ENCODE data around the gene PCDHGB2.
"Not testable (repeated sequence)": the region's sequence is repeated elsewhere in the genome, so short reads cannot be mapped to it uniquely, and the experiment has no call there.

The PCDHGB2 gene

DNA sequence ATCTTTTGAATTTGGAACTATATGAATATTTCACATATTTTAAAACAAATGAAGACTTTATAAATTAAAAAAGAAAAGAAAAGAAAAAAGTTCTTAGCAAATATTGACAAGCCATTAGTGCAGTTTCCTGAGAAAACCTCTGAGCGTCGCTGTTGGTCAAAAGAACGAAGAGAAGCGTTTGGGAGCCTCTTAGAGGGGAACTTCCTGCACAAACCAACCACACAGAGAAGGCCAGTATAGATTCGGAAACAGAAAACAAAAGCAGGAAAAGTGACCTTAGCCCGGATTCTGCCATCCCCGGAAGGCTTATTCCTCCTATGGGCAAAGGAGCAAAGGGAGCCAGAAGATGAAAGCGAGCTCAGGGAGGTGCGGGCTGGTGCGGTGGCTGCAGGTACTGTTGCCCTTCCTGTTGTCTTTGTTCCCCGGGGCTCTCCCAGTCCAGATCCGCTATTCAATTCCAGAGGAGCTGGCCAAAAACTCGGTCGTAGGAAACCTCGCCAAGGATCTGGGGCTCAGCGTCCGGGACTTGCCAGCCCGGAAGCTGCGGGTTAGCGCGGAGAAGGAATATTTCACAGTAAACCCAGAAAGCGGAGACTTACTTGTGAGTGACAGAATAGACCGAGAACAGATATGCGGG is at the start of gene PCDHGB2:
PCDHGB2 (plus strand) TSS at position 205 of the 637 bp plus-strand sequence; CDS start at position 347, 142 bp downstream.
- DNase-seq = peak; percentile 63

DNA sequence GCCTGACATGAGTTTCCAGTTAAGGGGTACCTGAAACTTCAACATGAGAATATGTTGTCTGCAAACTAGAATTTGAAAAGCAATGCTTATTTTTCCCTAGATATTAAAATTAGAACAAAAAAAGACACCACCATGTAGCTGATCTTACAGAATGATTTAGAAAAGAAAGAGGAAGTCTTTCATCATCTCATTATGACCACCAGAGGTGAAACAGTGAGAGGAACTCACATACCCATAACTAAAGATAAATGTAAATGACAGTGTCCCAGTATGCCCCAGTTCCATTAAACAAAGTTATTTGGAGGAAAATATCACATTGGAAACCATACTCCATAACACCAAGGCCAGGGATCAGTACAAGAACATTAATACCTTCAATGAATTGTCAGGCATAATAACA is 46.1 kb upstream of the PCDHGB2 start:
- DNase-seq = no peak

DNA sequence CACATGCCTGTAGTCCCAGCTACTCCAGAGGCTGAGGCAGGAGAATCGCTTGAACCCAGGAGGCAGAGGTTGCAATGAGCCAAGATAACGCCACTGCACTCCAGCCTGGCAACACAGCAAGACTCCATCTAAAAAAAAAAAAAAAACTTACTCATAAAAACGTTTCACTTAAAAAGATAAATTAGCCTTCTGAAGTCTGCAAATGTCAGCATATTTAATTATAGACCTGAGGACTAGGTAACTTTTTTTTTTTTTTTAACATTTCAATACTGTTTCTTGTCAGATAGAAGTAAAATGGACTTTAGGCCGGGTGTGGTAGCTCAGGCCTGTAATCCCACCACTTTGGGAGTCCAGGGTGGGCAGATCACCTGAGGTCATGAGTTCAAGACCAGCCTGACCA is 42.8 kb upstream of the PCDHGB2 start:
- DNase-seq = not testable (repeated sequence)

DNA sequence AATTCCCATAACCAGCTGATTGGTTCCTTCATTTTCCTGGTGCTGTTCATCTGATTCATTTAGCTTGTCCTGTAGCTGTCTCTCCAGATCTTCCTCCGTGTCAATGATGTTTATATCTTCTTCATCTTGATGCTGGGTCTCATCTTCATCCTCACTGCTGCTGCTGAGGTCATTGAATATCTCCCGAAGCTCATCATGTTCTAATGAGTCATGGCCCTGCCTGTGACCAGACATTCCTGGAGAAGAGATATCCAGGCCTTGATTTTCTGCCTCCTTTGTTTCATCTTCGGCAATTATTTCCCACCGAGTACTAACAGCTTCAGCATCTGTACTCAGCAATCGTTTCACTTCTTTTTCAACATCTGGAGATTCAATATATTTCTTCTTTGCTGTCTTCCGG is 40.6 kb upstream of the PCDHGB2 start:
- no peak for DNase-seq

DNA sequence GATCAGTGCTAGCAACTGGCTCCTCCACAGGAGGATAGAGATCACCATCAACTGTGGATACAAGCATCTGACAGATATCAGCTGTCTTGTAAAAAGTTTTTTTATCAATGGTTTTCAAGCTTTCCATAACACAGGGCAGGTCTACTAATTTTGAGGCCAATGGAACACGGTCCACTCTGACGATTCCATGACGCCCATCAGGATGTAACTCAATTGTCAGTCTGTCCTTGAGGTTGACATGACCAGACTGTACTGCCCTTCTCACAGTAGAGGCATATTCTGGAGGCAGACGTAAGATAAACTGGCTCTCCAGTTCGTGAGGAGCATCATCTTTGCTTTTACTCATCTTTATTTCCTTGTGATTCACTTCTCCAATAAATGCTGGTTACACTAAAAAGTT is 40.1 kb upstream of the PCDHGB2 start:
- no peak for DNase-seq

DNA sequence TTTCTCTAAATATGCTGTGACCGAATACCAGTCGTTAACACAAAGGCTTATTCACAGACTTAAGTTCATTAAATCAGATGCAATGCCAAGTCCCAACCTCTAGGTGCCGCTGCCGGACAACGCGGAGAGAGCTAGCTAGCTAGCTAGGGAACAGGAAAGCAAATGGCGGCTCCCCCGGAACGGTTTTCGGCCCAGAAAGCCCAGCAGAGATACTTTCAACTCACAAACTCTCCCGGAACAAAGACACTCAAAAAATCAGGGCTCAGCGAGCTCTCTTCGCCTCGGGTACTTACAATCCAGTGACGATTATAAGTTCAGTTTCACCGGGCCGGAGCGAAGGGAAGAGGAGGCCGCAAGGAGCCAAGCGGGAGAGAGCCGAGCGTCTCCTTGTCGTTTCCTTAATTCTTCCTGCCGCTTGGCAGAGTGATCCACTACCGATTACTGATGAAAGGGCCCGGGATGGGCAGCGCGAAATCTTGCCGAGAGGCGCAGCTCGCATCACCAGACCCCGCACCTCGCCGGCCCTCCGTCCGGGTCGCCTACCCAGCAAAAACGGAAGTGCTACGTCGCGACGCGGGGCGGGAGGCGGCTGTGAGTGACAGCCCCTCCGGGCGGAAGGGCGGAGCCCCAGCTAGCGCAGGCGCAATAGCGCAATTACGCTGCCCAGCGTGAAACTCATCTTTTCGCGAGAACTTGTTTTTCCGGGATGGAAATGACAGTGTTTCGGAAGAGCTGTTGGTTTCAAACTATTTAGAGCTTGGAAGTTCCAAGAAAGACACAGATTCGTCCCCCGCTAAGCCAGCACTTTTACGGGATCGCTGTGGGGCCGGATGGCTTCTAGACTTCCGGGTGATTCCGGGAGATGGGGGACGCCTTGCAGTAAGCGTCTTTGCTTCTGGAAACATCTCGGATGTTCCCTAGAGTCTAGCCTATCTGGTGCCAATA is 39.3 kb upstream of the PCDHGB2 start, which contains the start of gene TAF7:
TAF7 (minus strand) TSS at position 560 of the 945 bp plus-strand sequence. CDS start 740 bp downstream, outside the sequence.
- peak; percentile 97 for DNase-seq

DNA sequence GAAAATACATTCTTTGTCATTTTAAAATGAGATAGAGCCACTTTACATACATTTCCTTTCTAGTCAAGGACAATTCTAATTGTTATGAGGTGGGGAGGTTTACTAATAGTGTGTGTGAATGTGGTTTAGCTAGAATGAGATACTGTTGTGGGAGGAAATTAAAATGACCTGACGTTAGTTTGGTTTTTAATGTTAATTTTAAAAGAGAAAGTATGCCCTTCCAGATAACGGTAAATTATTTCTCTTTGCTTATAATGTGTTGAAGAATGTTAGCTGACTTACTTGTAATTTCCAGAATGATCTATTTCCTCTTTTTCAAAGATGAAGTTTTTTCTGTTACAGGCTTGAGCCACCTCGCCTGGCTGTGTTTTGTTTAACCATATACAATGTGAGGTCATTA is 37.5 kb upstream of the PCDHGB2 start:
- no peak for DNase-seq

DNA sequence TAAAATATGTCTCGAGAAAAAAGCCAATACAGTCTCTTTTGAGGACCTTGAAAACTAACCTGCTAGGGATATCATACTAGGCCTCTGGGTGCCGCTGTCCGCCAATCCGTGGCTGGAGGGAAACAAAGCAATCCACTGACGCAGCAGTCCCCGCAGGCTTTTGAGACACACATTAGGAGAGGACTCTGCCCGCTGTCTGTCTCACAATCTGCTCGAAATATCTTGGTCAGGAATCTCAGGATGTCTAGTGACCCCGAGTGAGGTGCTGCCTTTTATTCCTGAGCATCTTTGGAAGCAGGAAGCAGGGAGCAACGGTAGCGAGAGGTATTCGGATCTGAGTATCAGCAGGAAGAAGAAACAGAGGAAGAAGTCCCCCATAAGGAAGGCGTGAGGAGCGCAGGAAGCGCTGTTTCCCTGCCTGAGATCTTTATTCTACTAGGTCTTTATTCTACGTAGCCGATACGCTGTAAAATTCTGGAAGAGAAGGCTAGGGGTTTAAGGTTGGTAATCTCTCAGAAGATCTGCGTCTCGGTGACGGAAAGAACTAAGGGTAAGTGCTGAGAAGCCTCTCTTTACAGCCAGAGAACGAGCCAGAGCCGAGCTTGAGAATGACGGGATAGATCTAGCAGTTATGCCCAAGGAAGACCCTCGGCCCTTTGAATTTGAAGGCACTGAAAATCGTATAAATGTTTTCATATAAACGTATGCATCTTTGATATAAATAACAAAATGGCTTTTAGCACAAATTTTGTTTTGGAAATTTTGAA is 33.5 kb upstream of the PCDHGB2 start:
- peak; percentile 93 for DNase-seq

DNA sequence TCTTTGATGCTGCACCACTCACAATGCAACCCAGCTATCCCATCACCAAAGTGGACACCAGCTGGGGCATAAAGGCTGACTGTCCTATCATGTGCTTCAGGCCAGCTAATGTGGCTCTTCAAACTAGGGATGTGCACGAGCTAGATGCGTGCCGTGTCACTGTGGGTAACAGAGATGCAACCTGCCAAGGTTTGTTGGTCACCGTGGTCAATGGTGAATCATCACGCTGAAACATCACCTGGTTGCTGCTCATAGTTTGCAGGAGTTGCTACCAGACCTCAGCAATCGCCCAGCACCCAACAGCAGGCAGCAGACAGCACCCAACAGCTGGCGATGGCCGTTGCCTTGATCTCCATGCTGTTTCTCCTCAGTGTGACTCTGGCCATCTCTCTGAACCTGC is 31.6 kb upstream of the PCDHGB2 start:
- DNase-seq = no peak

DNA sequence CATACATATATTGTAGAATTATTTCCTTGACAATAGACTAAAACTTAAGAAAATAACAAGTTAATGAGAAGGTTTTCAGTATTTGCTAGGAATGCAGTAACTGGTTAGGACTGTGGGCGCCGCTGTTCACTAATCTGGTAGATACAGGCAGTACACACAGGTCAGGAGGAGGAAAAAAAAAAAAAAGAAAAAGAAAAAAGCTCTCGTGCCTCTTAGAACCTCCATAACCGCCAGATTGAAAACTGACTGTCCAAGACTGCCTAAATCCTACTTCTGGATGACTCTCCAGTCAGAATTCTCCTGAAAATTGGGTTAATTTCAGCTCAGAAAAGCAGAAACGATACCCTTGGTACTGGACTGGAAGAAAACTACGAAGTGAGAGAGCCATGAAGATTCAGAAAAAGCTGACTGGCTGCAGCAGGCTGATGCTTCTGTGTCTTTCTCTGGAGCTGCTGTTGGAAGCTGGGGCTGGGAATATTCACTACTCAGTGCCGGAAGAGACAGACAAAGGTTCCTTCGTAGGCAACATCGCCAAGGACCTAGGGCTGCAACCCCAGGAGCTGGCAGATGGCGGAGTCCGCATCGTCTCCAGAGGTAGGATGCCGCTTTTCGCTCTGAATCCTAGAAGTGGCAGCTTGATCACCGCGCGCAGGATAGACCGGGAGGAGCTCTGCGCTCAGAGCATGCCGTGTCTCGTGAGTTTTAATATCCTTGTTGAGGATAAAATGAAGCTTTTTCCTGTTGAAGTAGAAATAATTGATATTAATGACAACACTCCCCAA is 29.3 kb upstream of the PCDHGB2 start, which contains the start of gene PCDHGA1:
PCDHGA1 (plus strand) TSS at position 216 of the 782 bp plus-strand sequence.
- peak; percentile 85 for DNase-seq

DNA sequence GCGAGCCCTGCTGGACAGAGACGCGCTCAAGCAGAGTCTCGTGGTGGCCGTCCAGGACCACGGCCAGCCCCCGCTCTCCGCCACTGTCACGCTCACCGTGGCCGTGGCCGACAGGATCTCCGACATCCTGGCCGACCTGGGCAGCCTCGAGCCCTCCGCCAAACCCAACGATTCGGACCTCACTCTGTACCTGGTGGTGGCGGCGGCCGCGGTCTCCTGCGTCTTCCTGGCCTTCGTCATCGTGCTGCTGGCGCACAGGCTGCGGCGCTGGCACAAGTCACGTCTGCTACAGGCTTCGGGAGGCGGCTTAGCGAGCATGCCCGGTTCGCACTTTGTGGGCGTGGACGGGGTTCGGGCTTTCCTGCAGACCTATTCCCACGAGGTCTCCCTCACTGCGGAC is 27.2 kb upstream of the PCDHGB2 start:
- not testable (repeated sequence) for DNase-seq

DNA sequence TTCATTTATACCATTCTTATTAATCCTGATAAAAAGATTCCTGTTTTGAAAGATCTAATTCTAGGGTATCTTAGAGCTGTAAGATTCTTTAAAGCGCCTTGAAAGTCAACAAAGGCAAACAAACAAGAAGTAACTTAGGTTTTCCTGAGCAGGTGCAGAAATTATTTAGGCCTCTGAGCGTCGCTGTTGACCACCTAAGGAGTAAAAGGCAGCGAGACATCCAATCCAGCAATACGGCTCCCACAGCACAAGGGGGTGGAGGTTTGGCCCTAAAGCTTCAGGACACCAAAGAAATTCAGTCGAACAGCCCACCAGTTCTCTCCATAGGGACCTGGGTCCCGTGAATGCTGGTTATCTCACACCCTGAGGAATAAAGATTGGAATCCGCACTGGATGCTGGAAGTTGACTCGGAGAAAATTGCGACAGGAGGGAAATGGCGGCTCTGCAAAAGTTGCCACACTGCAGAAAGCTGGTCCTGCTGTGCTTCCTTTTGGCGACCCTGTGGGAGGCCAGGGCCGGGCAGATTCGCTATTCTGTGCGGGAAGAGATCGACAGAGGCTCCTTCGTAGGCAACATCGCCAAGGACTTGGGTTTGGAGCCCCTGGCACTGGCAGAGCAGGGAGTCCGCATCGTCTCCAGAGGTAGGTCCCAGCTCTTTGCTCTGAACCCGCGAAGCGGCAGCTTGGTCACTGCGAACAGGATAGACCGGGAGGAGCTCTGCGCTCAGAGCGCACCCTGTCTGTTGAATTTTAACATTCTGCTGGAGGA is 21.1 kb upstream of the PCDHGB2 start, which contains the start of gene PCDHGA2:
PCDHGA2 (plus strand) TSS at position 223 of the 769 bp plus-strand sequence.
- peak; percentile 62 for DNase-seq

DNA sequence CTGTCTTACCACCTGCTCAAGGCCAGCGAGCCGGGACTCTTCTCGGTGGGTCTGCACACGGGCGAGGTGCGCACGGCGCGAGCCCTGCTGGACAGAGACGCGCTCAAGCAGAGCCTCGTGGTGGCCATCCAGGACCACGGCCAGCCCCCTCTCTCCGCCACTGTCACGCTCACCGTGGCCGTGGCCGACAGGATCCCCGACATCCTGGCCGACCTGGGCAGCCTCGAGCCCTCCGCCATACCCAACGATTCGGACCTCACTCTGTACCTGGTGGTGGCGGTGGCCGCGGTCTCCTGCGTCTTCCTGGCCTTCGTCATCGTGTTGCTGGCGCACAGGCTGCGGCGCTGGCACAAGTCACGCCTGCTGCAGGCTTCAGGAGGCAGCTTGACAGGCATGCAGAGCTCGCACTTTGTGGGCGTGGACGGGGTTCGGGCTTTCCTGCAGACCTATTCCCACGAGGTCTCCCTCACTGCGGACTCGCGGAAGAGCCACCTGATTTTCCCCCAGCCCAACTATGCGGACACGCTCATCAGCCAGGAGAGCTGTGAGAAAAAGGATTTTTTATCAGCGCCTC is 18.9 kb upstream of the PCDHGB2 start:
- DNase-seq = not testable (repeated sequence)

DNA sequence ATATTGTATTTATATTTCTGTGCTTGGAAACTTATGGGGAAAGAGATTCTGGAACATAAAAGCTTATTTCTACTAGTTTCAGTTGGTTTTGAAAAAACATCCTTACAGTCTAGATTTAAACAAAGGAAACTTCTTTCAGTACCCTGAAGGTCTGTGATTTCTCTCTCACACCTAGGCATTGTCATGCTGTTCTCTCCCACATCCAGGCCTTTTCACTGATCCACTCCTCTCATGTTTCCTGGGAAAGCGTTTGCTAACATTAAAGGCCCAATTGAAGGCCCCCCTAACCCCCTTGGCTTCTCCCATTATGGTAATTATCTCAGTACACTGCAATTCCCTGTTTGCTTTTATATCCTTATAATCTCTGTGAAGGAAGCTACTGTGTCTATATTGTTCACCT is 17.0 kb upstream of the PCDHGB2 start:
- no peak for DNase-seq

DNA sequence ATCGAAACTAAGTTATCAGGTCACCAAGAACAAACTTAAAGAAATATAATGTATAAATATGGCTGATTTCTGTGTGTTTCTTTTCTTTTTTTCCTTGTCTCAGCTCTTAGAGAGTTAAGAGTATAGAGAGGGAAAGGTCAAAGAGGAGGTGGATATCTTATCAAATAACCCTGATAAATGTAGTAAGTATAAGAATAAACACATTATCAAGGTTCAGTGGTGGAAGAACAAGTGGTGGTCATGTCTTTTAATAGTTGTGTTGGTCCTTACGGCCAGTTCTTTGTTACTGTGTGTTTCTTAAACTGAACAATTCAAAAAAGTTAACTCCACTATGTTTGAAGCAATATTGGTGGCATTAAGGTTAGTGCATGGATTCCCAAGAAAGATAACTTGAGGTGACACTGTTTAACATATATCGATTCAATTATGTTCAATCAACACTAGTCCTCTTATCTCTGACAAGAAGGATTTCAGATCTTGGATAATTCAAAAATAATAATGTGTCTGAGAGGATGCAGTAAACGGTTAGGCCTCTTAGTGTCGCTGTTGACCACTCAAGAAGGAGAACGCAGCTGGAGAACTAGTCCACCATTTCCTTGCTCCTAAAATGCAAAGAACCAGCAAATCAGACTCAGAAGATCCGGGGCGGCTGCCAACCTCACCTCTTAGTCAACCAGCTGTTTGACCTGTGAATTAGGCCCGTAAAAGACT is 16.4 kb upstream of the PCDHGB2 start, which contains the start of gene PCDHGA3:
PCDHGA3 (plus strand) TSS at position 588 of the 711 bp plus-strand sequence. CDS start 205 bp downstream, outside the sequence.
- peak; percentile 70 for DNase-seq

DNA sequence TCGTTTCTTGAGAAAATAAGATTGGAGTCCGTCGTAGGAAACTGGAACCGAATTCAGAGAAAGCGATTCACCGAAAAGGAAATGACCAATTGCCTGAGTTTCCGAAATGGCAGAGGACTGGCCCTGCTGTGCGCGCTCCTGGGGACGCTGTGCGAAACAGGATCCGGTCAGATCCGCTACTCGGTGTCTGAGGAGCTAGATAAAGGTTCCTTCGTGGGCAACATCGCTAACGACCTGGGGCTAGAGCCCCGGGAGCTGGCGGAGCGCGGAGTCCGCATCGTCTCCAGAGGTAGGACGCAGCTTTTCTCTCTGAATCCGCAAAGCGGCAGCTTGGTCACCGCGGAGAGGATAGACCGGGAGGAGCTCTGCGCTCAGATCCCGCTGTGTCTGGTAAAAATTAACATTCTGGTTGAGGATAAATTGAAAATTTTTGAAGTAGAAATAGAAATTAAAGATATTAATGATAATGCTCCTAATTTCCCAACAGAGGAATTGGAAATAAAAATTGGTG is 15.8 kb upstream of the PCDHGB2 start:
- DNase-seq = no peak

DNA sequence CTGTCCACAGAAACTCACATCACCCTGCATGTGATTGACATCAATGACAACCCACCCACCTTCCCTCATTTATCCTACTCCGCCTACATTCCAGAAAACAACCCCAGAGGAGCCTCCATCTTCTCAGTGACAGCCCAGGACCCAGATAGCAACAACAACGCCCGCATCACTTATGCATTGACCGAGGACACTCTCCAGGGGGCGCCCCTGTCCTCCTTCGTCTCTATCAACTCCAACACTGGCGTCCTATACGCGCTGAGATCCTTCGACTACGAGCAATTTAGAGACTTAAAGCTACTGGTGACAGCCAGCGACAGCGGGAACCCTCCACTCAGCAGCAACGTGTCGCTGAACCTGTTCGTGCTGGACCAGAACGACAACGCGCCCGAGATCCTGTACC is 14.5 kb upstream of the PCDHGB2 start:
- no peak for DNase-seq

DNA sequence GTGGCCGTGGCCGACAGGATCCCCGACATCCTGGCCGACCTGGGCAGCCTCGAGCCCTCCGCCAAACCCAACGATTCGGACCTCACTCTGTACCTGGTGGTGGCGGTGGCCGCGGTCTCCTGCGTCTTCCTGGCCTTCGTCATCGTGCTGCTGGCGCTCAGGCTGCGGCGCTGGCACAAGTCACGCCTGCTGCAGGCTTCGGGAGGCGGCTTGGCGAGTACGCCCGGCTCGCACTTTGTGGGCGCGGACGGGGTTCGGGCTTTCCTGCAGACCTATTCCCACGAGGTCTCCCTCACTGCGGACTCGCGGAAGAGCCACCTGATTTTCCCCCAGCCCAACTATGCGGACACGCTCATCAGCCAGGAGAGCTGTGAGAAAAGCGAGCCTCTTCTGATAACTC is 13.8 kb upstream of the PCDHGB2 start:
- DNase-seq = not testable (repeated sequence)

DNA sequence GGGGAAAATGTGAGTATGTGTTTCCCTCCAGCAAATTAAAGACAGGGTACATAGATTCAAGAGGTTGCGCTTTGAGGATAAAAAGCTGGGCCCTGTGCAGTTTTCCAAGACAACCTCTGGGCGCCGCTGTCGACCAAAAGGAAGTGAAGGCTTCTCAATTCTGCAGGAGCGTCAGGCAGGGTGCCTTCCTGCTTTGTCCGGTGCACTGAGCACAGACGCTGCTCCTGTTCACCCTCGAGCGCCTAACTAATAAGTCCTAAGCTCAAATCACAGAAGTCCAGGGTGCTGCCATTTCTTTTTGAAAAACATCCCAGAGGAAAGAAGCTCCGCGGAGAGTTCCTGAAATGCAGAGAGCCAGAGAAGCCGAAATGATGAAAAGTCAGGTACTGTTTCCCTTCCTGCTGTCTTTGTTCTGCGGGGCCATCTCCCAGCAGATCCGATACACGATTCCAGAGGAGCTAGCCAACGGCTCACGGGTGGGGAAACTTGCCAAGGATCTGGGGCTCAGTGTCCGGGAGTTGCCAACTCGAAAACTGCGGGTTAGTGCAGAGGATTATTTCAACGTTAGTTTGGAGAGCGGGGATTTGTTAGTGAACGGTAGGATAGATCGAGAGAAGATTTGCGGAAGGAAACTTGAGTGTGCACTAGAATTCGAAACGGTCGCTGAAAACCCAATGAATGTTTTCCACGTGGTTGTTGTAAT is 9.7 kb upstream of the PCDHGB2 start, which contains the start of gene PCDHGB1:
PCDHGB1 (plus strand) TSS at position 183 of the 703 bp plus-strand sequence; CDS start at position 345, 162 bp downstream.
- DNase-seq = peak; percentile 94

Data from DMS53 (cell line).